ENCODE data around the gene WDR46.

DNA sequence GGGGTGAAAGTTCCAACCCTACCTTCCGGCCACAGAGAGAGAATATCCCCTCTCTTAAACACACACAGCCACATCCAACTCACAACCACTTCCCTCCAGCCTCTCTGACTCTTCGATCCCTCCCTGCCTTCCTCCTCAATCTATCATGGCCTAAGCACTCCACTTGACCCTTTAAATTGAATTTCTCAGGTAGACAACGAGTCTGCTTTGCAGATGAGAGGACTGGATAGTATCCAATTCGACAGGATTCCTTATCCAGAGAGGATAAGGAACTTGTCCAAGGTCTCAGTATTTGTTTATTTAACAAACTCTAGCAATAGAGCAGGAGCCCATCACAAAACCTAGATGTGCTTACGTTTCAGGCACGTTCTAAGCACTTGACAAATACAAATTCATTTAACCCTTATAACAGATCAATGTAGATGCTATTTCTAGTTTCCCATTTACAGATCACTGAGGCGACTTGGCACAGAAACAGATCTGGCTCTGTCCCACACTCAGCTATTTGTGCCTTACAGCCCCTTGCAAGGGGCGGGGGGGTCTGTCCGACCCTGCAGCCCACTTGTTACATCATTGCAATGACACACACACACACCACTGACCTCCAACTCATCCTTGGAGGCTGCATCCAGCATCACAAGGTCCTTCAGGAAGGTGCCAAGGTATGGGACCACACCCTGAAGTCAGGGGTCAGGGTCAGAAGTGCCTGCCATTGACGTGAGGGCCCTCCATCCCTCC lies 5.2 kb upstream of the WDR46 start:
- no peak for TF ChIP-seq CTCF (IDR thresholded peaks at IDR 0.05; ENCODE audit: low read length)
- TF ChIP-seq EZH2 (IDR thresholded peaks at IDR 0.05; ENCODE audit: borderline replicate concordance, low read length), result no peak
